Stimulated activated CD8-positive, alpha-beta memory T cell treated with anti-CD3 and anti-CD28 coated beads, Interleukin-7, amount 100 ng/mL, for 1 hour (primary cell): ENCODE results near the gene UBXN10.

Source experiments
- DNase-seq, 2 donors: peaks; one replicate each; pipeline ENCODE4 v3.0.0-alpha.2; 2020; ENCODE audit warnings: low read depth in 2 of 2

UBXN10 gene

DNA sequence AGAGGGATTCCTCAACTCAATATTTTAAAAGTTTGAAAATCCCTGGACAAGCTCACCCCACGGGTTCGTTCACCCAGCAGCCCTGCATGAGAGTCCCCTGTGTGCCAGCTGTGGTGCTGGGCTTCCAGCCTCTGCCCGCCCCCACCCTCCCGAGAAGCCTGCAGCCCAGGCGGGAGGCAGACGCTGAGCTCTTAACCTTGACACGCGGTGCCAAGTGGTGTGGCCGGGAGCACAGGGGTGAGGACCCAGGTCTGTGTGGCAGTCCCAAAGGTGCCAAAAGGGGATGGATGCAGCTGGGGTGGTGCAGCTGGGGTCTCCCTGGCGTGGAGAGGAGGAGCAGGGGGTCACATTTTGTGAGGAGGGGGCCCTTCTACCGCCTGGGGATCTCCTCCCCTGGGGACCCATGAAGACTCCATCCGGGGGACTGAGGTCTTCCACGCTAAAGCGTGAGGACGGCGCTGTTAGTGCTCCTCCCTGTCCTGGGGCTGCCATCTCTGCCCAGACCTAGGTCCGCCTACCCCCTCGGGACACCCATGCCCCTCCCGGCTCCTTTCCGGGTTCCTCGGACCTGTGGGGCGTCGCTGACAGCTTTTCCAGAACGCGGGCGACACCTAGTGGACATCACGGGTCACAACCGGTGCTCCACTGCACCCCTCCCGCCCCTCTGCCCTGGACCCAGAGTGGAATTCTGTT lies 33.8 kb upstream of the UBXN10 start:
- peak; percentile 42 to 63 for DNase-seq

DNA sequence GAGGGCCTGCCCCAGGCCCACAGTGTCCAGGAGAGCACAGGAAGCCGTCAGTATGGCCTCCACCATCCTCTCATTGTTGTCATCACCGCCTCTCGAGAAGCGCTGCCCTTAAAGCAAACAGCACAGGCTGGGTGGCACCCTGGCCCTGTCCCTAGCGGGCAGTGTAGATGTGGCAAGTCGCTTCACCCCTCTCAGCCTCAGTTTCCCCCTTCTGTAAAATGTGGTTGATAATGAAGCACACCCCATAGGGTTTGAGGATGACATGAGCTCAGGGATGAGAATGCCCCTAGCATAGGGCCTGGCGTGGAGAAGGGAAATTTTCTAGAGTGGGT lies 33.3 kb upstream of the UBXN10 start:
- no peak for DNase-seq

DNA sequence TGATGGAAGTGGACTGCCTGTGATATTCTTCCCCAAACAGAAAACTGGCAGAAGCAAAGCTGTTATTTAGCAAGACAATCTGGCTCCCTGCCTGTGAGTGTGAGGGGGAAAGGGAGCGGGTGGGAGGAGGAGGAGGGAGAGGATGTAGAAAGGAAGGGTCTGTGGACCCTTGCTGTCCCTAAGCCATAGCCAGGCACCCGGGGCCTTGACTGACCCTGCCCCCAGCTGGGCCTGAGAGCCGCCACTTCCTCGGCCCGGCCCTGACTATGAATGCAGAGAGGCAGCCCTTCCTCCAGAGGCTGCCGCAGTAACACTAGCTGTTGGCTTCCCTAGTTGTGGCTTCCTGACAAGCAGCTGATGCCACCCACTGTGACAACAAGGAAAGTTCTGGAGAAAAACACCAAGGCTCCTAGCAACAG lies 32.9 kb upstream of the UBXN10 start:
- no peak for DNase-seq

DNA sequence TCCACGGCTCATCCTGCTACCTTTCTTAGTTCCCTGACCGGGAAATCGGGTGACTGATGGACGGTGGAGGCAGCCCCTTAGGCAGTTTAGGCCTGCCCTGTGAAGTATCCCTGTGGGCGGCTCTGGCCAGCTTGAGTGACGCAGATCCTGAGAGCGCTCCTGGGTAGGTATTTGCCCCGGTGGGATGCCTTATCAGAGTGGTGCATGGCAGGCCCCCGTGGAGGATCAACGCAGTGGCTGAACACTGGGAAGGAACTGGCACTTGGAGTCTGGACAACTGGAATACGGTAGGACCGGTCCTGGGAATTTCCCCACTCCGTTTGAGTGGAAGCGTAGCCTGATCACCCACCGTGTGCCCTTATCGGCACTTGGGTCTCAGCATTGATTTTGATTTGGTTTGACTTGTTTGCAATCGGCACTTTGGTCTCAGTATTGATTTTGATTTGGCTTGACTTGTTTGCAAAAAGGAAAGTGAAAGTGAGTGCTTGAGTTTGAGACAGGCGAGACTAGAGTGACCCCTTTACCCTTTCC lies 31.5 kb upstream of the UBXN10 start:
- DNase-seq: no peak

DNA sequence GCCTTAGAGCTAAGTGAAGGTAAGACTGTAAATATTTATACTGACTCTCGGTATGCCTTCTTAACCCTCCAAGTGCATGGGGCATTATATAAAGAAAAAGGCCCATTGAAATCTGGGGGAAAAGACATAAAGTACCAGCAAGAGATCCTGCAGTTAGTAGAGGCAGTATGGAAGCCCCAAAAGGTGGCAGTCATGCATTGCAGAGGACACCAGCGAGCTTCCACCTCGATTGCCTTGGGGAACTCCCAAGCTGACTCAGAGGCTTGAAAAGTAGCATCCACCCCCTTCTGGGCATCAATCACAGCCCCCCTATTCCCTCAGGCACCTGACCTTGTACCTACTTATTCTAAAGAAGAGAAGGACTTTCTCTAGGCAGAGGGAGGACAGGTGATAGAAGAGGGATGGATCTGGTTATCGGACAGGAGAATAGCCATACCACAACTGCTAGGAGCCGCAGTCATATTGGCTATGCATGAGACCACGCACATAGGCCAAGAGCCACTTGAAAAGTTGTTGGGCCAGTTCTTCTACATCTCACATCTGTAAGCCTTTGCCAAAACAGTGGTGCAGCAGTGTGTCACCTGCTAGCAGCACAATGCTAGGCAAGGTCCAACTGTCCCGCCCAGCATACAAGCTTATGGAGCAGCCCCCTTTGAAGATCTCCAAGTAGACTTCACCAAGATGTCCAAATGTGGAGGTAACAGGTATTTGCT lies 27.4 kb upstream of the UBXN10 start:
- DNase-seq: no peak

DNA sequence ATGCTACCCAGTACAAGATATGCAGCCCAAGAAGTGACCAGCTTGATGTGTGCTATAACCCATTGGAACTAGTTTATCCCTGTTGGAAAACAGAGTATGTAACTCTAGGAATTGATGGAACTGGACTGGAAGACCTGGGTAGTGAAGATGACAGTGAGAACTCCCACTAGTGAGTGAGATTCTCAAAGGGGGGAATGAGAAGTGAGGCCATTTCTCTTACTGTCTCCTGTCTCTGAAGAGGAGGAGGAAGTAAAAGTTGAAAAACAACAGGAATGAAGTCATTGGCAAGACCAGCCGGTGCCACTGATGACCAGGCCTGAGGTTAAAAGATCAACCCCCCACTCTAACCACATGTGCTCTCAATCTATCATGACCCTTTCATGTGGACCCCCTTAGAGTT lies 25.9 kb upstream of the UBXN10 start:
- DNase-seq: no peak

DNA sequence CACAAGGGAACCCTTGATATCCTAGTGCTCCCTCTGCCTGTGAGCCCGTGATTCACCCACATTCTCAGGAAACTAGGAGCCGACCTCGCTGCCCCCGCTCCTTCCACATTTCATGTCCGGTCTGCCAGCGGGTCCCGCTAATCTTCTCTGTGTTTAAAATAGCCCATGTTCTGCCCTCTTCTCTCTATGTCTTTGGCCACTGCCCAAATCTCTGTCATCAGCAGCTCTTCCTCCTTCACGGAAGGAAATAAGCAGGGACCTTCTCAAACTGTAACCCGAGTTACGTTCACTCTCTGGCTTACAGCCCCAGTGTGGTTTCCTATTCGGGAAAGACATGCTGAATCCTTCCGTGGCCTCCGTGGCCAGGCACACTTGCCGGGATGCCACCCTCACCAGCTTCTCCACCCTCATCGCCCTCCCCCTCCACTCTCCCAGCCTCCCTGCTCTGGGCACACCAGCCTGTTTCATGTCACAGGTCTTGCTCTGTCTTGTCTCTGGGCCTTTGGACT lies 21.1 kb upstream of the UBXN10 start:
- DNase-seq: no peak

DNA sequence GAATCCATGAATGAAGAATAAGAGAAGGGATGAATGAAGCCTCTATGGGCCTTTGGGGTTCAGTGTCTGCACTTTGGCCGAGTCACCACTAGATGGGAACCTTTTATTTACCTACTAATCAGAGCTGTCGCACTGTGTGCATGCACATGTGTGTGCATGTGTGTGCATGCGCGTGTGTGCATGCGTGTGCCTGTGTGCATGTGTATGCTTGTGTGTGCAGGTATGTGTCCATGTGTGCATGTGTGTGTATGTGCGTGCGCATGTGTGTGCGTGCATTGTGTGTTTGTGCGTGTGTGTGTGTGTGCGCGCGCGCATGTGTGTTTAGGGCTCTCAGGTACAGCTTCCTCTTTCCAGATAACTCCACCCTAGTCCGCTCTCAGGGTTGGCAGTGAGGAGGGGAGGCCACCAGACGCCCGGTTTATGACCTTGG lies 20.4 kb upstream of the UBXN10 start:
- DNase-seq: no peak

DNA sequence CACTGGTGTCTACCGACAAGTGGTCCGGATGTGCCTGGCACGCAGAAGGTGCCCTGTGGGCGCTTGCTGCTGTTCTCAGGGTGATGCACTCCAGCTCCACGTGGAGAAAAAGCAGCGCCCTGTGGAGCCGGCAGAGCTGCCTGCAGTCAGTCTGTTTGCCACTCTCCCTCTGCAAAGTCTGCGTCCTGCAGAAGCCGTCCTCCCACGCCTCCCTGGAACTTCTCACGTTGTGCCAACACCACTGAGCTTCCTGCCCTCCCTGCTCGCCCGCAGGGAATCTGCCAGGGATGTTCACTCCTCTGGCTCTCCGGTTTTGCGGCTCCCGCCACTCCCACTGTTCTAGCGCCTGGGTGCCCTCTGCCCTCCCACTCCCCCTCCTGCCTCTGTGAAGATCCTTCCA lies 19.8 kb upstream of the UBXN10 start:
- no peak for DNase-seq

DNA sequence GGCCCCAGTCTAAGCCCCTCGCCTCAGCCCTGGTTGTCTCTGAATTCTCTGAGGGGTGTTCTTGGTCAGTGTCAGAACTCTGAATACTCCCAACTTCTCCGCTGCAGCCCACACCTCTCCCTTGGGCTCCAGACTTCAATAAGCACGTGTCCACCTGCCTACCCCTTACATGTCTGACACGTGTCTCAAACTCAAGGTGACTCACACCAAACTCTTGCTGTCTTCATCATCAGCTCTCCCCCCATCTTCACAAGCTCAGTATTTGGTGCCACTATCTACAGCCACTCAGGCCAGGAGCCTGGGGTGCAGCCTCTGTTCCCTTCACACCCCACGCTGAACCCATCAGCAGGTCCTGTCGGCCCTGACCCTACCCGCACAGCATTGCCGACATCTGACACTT lies 18.8 kb upstream of the UBXN10 start:
- DNase-seq: no peak

DNA sequence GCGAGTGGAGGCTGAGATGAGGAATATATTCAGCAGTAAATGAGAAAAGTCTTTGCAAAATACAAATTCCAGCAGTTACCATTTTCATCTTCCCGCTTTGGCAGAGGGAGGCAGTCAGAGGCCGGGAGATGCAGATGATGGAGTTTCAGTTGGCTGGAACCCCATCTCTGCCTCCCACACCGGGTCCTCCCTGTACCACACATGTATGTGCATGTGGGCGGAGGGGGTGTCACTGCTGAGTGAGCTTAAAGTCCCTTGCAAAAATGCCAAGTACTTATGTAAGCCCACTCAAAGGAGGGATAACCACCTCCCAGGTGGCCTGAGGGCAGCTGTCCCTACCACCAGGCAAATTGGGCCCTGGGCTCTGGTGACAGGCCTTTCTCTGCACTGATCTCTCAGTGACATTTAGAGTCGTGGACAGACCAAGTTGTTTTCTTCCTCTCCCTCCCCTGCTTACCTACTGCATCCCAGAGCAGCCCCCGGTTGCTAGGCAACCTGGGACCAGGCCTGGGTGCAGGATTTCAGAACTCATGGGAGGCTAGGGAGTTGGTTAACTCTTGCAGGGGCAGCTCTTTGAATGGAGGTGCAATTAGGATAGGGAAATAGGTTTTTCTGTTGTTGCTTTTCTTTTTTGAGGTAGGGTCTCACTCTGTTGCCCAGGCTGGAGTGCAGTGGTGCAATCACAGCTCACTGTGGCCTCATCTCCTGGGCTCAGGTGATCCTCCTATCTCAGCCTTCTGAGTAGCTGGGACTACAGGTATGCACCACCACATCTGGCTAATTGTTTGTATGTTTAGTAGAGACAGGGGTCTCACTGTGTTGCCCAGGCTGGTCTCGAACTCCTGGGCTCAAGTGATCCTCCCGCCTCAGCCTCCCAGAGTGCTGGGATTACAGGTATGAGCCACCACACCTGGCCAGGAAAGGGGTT lies 17.1 kb upstream of the UBXN10 start:
- DNase-seq: no peak

DNA sequence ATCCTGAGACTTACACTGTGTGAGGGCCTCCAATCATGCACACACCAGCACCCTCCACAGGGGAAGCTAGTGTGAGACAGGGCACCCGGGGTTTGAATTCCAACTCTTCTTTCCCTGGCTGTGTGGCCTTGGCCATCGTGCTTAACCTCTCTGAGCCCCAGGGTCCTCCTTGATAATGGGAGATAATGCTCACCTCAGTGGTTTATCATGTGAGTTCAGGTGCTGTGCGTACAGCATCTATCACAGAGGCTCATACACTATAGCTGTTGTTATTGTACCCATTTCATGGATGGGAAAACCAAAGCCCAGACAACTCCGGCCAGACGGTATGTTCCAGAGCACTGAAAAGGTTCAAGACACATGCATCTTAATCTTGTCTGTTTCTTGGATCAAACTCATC lies 16.0 kb upstream of the UBXN10 start:
- no peak for DNase-seq

DNA sequence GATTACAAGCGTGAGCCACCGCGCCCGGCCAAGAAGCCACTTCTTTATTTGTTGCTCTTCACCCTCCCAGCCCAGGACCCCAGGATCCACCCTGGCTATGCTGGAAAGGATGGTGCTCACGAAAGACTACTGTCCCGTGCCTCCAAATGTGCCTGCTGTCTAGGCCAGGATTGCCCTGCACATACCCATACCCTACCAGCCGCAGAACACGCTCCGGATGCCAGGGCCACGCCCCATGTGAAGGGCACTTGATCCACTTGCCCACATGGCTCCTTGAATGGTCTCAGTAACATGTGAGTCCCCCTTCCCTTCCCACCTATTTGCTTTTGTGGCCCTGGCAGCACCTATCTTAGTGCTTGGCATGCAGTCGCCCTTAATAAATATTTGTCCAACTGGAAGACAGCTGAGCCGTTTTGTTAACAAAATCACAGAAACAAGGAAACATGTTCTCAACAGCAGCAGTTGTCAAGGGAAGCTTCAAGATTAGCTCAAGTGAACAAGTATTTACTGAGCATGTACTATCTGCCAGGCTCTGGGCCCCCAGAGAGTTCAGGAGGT lies 13.8 kb upstream of the UBXN10 start:
- DNase-seq: no peak

DNA sequence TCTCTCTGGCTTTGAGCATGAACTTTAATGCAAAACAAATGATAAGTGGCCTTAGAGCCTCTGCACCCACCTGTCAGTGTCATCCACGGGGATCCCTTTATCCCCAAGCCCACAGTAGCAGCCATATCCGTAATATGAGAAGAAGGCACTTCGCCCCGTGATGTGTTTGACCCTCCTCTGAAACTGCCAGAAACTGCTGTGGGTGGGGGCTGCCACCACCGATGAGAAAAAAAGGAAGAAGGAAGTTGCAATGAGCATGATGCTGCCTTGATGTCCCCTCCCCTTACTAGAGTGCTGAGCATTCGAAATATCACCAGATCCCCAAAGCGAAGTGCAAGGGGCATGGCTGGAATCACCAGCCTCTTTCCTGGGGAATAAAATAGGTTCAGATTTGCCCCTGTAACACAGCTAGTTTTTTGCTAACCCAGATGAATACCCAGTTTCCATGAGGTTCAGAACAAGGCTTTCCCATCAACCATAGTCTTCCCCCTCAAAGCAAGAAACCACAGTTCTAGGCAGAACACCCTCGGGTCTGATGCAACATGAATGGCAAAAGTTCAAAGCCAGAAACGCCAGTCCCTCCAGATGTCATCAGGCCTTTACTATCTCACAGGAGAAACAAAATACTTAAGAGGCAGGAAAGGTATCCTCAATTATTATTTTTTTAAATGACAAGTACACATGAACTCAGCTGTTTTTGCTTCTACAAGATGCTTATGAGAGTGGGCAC lies 10.8 kb upstream of the UBXN10 start:
- DNase-seq: no peak

DNA sequence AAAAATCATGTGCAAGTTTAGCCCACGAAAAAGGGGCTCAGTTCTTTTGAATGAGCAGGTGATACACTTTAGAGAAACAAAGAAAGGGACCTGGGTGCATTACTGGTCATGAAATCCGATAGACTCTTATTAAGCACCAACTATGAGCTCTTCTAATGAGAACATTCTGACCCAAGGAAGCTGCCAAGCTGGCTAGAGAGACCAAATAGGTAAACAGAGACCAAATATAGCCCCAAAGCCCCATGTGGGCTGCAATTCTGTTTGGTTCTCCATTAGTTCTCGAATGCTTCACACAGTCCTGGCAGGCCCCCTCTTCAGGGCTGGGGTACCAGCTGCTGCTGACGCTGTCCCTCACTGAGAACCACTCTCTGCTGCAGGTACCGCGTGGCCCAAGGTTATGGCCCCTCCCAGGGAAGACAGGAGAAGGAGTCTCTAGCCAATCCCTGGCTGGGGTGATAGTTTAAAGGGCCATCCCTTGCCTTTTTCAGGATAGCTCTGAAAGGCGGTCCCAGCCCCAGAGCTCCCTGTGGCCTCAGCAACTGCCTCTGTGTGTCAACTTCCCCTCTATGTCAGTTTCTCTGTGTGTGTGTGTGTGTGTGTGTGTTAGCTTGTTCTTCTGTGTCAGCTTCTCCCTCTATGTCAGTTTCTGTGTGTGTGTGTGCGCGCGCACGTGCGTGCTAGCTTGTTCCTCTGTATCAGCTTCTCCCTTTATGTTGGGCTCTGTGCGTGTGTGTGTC lies 7.1 kb upstream of the UBXN10 start:
- DNase-seq: no peak

DNA sequence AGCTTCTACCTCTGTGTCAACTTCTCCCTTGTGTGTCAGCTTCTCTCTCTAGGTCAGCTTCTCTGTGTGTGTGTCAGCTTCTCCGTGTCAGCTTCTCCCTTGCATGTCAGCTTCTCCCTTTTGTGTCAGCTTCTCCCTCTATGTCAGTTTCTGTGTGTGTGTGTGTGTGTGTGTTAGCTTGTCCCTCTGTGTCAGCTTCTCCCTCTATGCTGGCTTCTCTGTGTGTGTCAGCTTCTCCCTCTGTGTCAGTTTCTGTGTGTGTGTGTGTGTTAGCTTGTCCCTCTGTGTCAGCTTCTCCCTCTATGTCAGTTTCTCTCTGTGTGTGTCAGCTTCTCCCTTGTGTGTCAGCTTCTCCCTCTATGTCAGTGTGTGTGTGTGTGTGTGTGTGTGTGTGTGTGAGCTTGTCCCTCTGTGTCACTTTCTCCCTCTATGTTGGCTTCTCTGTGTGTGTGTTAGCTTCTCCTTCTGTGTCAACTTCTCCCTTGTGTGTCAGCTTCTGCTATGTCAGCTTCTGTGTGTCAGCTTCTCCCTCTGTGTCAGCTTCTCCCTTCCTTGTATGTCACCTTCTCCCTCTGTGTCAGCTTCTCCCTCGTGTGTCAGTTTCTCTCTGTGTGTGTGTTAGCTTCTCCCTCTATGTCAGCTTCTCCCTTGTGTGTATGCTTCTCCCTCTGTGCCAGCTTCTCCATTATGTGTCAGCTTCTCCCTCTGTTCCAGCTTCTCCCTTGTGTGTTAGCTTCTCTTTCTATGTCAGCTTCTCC lies 6.3 kb upstream of the UBXN10 start:
- no peak for DNase-seq

DNA sequence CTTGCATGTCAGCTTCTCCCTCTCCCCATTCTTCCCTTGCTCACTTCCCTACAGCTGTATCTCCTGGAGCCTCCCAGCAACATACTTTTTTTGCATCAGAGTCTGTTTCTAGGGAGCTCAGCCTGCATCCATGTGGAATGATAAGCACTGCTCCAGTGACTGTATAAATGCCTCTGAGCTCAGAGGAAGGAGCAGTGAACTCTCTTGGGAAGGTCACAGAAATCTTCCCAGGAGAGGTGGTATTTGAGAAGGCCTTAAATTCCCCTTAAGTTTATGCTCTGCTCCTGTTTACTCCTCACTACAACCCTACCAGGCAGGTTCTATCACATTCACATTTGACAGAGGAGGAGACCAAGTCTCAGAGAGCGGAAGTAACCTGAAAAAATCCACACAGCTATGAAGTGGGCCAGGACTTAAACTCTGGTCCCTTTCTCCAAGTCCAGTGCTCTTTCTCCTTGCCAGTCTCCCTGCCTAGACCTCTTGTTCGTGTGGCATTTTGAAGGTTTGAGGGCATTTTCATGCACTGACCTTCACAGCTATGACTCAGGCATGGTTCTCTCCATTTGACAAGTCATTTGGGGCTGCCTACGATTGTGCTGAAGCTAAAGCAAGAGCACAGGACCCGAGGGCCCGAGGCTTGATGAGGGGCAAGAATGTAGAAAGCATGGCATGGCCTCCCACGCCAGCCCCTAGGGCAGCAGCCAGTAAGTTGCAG lies 5.6 kb upstream of the UBXN10 start:
- no peak for DNase-seq

DNA sequence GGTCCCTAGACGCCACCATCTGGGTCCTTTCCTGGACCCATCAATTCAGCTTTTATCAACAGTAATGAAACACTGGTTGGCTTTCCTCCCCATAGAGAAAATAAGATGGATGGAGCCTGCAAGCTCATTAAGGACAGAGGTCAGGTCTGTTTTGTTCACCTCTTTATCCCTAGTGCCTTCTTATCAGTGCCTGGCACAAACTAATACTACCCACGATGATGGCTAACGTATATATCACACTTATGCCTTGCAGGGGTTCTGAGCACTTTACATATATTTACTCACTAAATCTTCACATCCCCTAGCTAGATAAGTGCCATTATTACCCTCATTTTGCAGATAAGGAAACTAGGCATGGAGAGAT lies 5.1 kb upstream of the UBXN10 start:
- DNase-seq: no peak

DNA sequence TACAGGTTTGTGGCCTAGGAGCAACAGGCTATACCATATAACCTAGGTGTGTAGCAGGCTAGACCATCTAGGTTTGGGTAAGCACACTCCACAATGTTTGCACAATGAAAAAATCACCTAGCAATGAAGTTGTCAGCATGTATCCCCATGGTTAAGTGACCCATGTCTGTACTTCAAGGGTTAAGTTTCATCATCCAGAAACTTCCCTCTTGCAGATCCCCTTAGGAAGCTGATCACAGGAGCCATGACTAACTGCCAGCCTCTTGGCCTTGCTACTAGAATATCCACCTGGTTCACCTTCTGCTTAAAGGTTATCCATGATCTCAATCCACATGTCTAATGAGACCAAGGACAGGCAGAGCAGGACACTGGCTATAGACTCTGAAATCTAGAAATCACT lies 3.5 kb upstream of the UBXN10 start:
- no peak for DNase-seq
